GM23248 (cell line): ENCODE measurements around the gene HOXC11.

Source experiments
- EZH2 ChIP-seq: fragments of 200-600 bp; sonication (generic); IDR thresholded peaks from 2 replicates; pipeline ENCODE4 v1.6.1; 2018; ENCODE audit warnings: antibody characterized with exemption, mild to moderate bottlenecking; ENCODE audit not compliant: insufficient read depth, poor library complexity, severe bottlenecking
- EZH2phosphoT487 ChIP-seq: fragments of 200-600 bp; sonication (generic); IDR thresholded peaks from 2 replicates; pipeline ENCODE4 v1.6.1; 2018; ENCODE audit warnings: antibody characterized with exemption, moderate library complexity, mild to moderate bottlenecking, low read depth; ENCODE audit not compliant: insufficient read depth

GRCh38 chr12:53989227-53990113 is 16.5 kb downstream of the HOXC11 start:
- TF ChIP-seq EZH2 (no peak), EZH2phosphoT487 (no peak)
